ENCODE measurements around the gene SMURF1. TPM values are rescaled to one million over a fixed set of nuclear protein-coding genes. Genes with fewer than 3 reads are reported as not detected.

The SMURF1 gene
- total RNA-seq, 2 donors from 2014 or later = 33.8 to 40.9 TPM

DNA sequence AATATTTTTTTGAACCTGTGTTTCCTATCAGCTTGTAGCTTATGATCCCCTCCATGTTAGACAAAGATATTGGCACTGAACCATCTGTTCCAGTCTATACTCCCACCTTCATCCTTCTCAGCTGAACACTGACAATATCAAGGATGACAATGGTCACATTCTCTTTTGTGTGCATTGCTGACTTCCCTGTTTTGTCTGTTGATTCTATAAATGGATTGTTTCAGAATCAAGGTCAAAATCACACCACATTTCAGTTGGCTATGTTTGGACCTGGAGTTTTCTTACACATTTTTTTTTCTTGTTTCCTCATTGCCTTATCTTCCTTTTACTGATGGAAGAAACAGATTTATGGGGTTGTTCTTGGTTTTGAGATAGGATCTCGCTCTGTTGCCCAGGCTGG lies 11.3 kb upstream of the SMURF1 start:
- TF ChIP-seq, protein P1, sequence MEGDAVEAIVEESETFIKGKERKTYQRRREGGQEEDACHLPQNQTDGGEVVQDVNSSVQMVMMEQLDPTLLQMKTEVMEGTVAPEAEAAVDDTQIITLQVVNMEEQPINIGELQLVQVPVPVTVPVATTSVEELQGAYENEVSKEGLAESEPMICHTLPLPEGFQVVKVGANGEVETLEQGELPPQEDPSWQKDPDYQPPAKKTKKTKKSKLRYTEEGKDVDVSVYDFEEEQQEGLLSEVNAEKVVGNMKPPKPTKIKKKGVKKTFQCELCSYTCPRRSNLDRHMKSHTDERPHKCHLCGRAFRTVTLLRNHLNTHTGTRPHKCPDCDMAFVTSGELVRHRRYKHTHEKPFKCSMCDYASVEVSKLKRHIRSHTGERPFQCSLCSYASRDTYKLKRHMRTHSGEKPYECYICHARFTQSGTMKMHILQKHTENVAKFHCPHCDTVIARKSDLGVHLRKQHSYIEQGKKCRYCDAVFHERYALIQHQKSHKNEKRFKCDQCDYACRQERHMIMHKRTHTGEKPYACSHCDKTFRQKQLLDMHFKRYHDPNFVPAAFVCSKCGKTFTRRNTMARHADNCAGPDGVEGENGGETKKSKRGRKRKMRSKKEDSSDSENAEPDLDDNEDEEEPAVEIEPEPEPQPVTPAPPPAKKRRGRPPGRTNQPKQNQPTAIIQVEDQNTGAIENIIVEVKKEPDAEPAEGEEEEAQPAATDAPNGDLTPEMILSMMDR (IDR thresholded peaks at IDR 0.05) = no peak
- Histone ChIP-seq H3K27me3 (replicated peaks; ENCODE audit: insufficient read depth) (no peaks in the 10 kb centered on the region), H3K27ac (no peak overlapping the region), H3K4me3 (no peak overlapping the region), H3K9me3 (no peaks in the 10 kb centered on the region), H3K4me1 (ENCODE audit: control insufficient read depth in 1 of 2, low read depth in 2 of 2) (no peaks in the 10 kb centered on the region), H3K36me3 (no peaks in the 10 kb centered on the region)
- DNase-seq (ENCODE audit: low spot score) (no peak), ATAC-seq (ENCODE audit: insufficient number of reproducible peaks, low FRiP score, low read depth) (no peak)

DNA sequence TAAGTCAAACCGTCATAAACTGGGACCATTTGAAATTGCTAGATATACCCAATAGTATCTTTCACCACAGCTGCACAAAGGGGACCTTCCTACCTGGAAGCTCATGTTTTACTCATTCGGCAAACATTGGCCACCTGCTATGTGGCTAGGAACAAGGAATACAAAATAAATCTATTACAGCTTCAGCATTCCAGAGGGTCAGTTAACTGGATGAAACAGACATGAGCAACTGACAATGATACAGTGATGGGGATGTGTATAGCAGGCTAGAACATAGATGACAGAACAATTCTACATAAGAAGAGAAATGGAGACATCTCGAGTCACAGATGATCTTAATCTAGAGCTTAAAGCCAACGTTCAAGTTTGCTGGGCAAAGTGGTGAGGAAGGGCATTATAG lies 3.1 kb upstream of the SMURF1 start:
- no peak overlapping the region for H3K27ac ChIP-seq
- DNase-seq (ENCODE audit: low spot score) (no peak), ATAC-seq (ENCODE audit: insufficient number of reproducible peaks, low FRiP score, low read depth) (no peak)
- no peaks in the 10 kb centered on the region for H3K9me3 ChIP-seq
- H3K36me3 ChIP-seq = no peaks in the 10 kb centered on the region
- TF ChIP-seq, protein P1 (IDR thresholded peaks at IDR 0.05) = no peak
- peaks cover 0 to 7% of the 10 kb centered on the region in 2 donors for H3K4me1 ChIP-seq (ENCODE audit: control insufficient read depth in 1 of 2, low read depth in 2 of 2)
- no peak overlapping the region for H3K4me3 ChIP-seq
- no peaks in the 10 kb centered on the region for H3K27me3 ChIP-seq (replicated peaks; ENCODE audit: insufficient read depth)

DNA sequence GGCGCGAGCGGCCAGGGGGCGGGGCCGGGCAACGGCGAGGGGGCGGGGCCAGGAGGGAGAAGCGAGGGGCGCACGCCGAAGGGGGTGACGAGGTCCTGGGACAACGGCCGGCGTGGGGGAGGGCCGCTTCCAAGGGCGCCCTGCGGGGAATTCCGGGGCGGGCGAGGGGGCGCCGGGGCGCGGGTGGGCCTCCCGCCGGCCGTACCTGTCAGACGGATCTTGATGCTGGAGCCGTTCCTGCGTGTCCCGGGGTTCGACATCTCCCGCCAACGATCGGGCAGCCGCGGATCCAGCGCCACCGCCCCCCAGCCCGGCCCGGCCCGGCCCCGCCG lies 421 bp downstream of the SMURF1 start:
- peaks cover 13 to 33% of the 10 kb centered on the region in 2 donors for H3K4me1 ChIP-seq (ENCODE audit: control insufficient read depth in 1 of 2, low read depth in 2 of 2)
- DNase-seq (ENCODE audit: low spot score) (no peak), ATAC-seq (ENCODE audit: insufficient number of reproducible peaks, low FRiP score, low read depth) (no peak)
- peak overlapping the region; percentile 97 to 99 for H3K27ac ChIP-seq
- H3K27me3 ChIP-seq (replicated peaks; ENCODE audit: insufficient read depth) = no peaks in the 10 kb centered on the region
- TF ChIP-seq, protein P1 (IDR thresholded peaks at IDR 0.05) = no peak
- H3K4me3 ChIP-seq = peak overlapping the region; percentile 97
- H3K9me3 ChIP-seq = no peaks in the 10 kb centered on the region
- no peaks in the 10 kb centered on the region for H3K36me3 ChIP-seq

DNA sequence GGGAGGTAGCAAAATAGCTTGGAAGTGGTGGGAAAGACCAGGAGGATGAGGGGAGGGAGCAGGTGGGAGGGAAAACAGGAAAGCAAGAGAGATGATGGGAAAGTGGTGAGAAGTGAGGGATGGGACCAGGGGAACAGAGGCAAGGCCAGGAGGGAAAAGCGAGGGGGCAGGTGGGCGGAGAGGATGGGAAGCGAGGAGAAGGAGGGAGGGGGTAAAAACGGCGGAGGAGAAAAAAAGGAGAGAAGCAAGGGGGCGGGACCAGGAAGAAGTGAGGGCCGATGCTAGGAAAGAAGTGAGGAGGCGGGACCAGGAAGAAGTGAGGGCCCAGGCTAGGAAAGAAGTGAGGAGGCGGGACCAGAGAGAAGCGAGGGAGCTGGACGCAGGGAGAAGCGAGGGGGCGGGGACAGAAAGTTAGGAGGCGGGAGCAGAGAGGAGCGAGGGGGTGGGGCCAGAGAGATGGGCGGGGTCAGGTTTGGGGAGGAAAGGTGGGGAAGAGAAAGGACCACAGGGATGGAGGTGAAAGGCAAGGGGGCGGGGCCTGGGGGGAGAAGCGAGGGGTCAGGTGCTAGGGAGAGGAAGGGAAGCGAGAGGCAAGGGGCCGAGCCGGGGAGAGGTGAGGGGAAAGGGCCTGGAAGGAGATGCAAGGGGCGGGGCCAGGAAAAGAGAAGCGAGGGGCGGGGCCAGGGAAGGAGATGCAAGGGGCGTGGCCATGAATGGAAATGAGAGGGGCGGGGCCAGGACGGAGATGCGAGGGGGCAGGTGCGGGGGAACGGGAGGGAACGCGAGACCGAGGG lies 984 bp downstream of the SMURF1 start:
- peaks cover 13 to 39% of the 10 kb centered on the region in 2 donors for H3K4me1 ChIP-seq (ENCODE audit: control insufficient read depth in 1 of 2, low read depth in 2 of 2)
- peak; percentile 95 for DNase-seq (ENCODE audit: low spot score)
- peak; percentile 92 for ATAC-seq (ENCODE audit: insufficient number of reproducible peaks, low FRiP score, low read depth)
- H3K36me3 ChIP-seq = no peaks in the 10 kb centered on the region
- no peaks in the 10 kb centered on the region for H3K27me3 ChIP-seq (replicated peaks; ENCODE audit: insufficient read depth)
- TF ChIP-seq, protein P1 (IDR thresholded peaks at IDR 0.05) = no peak
- H3K4me3 ChIP-seq = peak overlapping the region; percentile 97
- H3K27ac ChIP-seq = peak overlapping the region; percentile 93 to 99
- no peaks in the 10 kb centered on the region for H3K9me3 ChIP-seq

DNA sequence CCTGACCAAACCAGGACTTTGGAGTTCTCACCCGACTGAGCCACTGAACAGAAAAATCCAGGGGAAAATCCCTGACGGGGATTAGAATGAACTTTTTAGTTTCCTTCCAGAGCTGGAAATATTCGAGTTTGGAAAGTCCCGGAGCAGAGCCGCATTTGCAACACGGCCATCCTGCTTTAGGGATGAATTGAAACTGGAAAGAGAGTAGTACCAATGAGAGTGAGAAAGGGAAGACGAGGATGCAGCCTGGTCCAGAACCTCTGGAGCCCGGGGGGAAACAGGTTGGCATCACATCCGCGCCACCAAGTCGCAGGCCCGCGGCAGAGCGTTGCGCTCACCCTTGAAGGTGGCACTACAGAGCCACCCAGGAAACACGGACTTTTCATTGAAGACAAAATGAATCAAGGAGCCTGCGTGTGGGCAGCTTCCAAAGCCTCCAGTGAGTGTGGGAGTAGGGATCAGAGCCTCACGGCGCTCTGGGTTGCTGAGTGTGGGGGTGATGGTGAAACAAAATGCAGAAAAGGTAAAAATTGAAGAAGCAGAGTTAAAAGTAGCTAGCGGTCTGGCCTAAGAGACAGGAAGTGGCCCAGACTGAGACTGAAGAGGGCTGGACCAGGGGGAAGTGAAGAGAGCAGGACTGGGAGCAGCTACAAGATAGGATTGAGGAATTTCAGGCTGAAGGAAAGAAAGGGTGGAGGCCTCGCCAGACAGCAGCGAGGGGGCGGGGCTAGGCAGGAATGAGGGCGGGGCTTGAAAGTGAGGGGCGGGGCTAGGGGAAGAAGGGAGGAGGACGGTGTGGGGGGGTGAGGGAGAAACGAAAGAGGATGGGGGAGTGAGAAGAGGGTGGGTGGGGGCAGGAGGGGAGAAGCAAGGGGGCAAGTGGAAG lies 1.8 kb downstream of the SMURF1 start:
- DNase-seq (ENCODE audit: low spot score) = peak; percentile 26
- H3K9me3 ChIP-seq = no peaks in the 10 kb centered on the region
- H3K4me3 ChIP-seq = peak overlapping the region; percentile 97
- TF ChIP-seq, protein P1 (IDR thresholded peaks at IDR 0.05) = no peak
- peaks cover 18 to 48% of the 10 kb centered on the region in 2 donors for H3K4me1 ChIP-seq (ENCODE audit: control insufficient read depth in 1 of 2, low read depth in 2 of 2)
- no peaks in the 10 kb centered on the region for H3K36me3 ChIP-seq
- ATAC-seq (ENCODE audit: insufficient number of reproducible peaks, low FRiP score, low read depth) = peak; percentile 29
- peak overlapping the region; percentile 93 to 99 for H3K27ac ChIP-seq
- H3K27me3 ChIP-seq (replicated peaks; ENCODE audit: insufficient read depth) = no peaks in the 10 kb centered on the region
